WTC11 (cell line): ENCODE data around the gene AP3M1.

Experiments used
- CREB1 ChIP-seq: sonication (generic); formaldehyde crosslinking; IDR thresholded peaks from 2 replicates; pipeline ENCODE4 v1.8.0; 2023; ENCODE audit warnings: mild to moderate bottlenecking, missing genetic modification reagents
- ETV6 ChIP-seq: sonication (generic); formaldehyde crosslinking; IDR thresholded peaks from 2 replicates; pipeline ENCODE4 v1.8.1; 2022; ENCODE audit warnings: mild to moderate bottlenecking, missing genetic modification reagents
- JUN ChIP-seq: sonication (generic); formaldehyde crosslinking; IDR thresholded peaks from 2 replicates; pipeline ENCODE4 v1.8.0; 2023; ENCODE audit warnings: mild to moderate bottlenecking, missing genetic modification reagents
- NFATC4 ChIP-seq: fragments of 250-450 bp; sonication (Bioruptor Pico); IDR thresholded peaks from 2 replicates; pipeline ENCODE4 v1.9.0; 2021; ENCODE audit warnings: mild to moderate bottlenecking
- NR2C2 ChIP-seq: sonication (generic); formaldehyde crosslinking; IDR thresholded peaks from 2 replicates; pipeline ENCODE4 v1.8.0; 2022; ENCODE audit warnings: mild to moderate bottlenecking, missing genetic modification reagents
- SMAD3 ChIP-seq: sonication (generic); formaldehyde crosslinking; IDR thresholded peaks from 2 replicates; pipeline ENCODE4 v1.8.0; 2022; ENCODE audit warnings: missing genetic modification reagents, mild to moderate bottlenecking, borderline replicate concordance
- TEAD4 ChIP-seq: sonication (generic); formaldehyde crosslinking; IDR thresholded peaks from 2 replicates; pipeline ENCODE4 v1.8.0; 2022; ENCODE audit warnings: mild to moderate bottlenecking, missing genetic modification reagents
- ZBTB43 ChIP-seq: sonication (generic); formaldehyde crosslinking; IDR thresholded peaks from 2 replicates; pipeline ENCODE4 v1.8.1; 2023; ENCODE audit warnings: mild to moderate bottlenecking, missing genetic modification reagents
- ZNF219 ChIP-seq: sonication (generic); formaldehyde crosslinking; IDR thresholded peaks from 2 replicates; pipeline ENCODE4 v1.8.0; 2023; ENCODE audit warnings: missing genetic modification reagents, mild to moderate bottlenecking, borderline replicate concordance
- TF ChIP-seq, protein P1 (sequence below): fragments of 200-600 bp; IDR thresholded peaks from 2 replicates; pipeline ENCODE4 v1.8.0; 2022; ENCODE audit warnings: antibody characterized with exemption
- TF ChIP-seq, protein P2 (sequence below): sonication (generic); formaldehyde crosslinking; IDR thresholded peaks from 2 replicates; pipeline ENCODE4 v1.8.0; 2023; ENCODE audit warnings: missing genetic modification reagents
- TF ChIP-seq, protein P3 (sequence below): sonication (generic); formaldehyde crosslinking; IDR thresholded peaks from 2 replicates; pipeline ENCODE4 v1.8.0; 2023; ENCODE audit warnings: mild to moderate bottlenecking, missing genetic modification reagents
- TF ChIP-seq, protein P4 (sequence below): sonication (generic); formaldehyde crosslinking; IDR thresholded peaks from 2 replicates; pipeline ENCODE4 v1.8.1; 2023; ENCODE audit warnings: mild to moderate bottlenecking, missing genetic modification reagents, moderate library complexity

DNA sequence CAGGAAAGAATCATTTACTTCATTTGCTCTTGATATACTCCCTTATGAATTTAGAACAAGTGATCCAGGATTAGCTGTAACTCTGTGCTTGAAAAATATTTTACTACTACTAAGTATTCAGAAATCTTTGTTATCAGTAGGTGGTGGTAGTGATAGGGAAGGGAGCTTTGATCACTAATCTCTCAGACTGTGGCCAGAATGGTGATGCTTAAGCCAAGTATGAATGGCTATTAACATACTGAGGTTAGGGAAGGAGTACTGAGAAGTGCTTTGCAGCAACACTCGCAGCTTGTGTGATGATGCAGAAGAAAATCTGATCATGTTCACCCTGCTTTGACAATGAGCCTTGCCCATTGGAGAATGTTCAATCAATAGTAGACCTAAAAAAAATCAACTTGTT lies 29.3 kb downstream of the AP3M1 start:
- TF ChIP-seq, protein P1, sequence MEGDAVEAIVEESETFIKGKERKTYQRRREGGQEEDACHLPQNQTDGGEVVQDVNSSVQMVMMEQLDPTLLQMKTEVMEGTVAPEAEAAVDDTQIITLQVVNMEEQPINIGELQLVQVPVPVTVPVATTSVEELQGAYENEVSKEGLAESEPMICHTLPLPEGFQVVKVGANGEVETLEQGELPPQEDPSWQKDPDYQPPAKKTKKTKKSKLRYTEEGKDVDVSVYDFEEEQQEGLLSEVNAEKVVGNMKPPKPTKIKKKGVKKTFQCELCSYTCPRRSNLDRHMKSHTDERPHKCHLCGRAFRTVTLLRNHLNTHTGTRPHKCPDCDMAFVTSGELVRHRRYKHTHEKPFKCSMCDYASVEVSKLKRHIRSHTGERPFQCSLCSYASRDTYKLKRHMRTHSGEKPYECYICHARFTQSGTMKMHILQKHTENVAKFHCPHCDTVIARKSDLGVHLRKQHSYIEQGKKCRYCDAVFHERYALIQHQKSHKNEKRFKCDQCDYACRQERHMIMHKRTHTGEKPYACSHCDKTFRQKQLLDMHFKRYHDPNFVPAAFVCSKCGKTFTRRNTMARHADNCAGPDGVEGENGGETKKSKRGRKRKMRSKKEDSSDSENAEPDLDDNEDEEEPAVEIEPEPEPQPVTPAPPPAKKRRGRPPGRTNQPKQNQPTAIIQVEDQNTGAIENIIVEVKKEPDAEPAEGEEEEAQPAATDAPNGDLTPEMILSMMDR: no peak
- TF ChIP-seq TEAD4 (CRISPR knock-in tag) (no peak), CREB1 (no peak), NFATC4 (no peak), ZNF219 (CRISPR knock-in tag) (no peak), NR2C2 (CRISPR knock-in tag) (no peak), SMAD3 (CRISPR knock-in tag) (no peak), ETV6 (CRISPR knock-in tag) (no peak), JUN (CRISPR knock-in tag) (no peak), ZBTB43 (no peak)
- TF ChIP-seq, protein P2, sequence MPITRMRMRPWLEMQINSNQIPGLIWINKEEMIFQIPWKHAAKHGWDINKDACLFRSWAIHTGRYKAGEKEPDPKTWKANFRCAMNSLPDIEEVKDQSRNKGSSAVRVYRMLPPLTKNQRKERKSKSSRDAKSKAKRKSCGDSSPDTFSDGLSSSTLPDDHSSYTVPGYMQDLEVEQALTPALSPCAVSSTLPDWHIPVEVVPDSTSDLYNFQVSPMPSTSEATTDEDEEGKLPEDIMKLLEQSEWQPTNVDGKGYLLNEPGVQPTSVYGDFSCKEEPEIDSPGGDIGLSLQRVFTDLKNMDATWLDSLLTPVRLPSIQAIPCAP (CRISPR knock-in tag): no peak
- TF ChIP-seq, protein P3, sequence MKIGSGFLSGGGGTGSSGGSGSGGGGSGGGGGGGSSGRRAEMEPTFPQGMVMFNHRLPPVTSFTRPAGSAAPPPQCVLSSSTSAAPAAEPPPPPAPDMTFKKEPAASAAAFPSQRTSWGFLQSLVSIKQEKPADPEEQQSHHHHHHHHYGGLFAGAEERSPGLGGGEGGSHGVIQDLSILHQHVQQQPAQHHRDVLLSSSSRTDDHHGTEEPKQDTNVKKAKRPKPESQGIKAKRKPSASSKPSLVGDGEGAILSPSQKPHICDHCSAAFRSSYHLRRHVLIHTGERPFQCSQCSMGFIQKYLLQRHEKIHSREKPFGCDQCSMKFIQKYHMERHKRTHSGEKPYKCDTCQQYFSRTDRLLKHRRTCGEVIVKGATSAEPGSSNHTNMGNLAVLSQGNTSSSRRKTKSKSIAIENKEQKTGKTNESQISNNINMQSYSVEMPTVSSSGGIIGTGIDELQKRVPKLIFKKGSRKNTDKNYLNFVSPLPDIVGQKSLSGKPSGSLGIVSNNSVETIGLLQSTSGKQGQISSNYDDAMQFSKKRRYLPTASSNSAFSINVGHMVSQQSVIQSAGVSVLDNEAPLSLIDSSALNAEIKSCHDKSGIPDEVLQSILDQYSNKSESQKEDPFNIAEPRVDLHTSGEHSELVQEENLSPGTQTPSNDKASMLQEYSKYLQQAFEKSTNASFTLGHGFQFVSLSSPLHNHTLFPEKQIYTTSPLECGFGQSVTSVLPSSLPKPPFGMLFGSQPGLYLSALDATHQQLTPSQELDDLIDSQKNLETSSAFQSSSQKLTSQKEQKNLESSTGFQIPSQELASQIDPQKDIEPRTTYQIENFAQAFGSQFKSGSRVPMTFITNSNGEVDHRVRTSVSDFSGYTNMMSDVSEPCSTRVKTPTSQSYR: no peak
- TF ChIP-seq, protein P4, sequence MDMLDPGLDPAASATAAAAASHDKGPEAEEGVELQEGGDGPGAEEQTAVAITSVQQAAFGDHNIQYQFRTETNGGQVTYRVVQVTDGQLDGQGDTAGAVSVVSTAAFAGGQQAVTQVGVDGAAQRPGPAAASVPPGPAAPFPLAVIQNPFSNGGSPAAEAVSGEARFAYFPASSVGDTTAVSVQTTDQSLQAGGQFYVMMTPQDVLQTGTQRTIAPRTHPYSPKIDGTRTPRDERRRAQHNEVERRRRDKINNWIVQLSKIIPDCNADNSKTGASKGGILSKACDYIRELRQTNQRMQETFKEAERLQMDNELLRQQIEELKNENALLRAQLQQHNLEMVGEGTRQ: no peak
